Mucosa of rectum (tissue), 2 donors: ENCODE results near the gene DAND5.

Source experiments
- H3K27ac ChIP-seq, 2 donors: one replicate each; pipeline ENCODE4 v1.7.0; 2013; ENCODE audit warnings: inconsistent platforms in 2 of 2, low read depth in 2 of 2, low read length in 2 of 2
- H3K27me3 ChIP-seq, 2 donors: one replicate each; pipeline ENCODE4 v1.7.0; 2013; ENCODE audit warnings: low read length in 2 of 2; ENCODE audit not compliant: control insufficient read depth in 2 of 2, insufficient read depth in 2 of 2
- H3K36me3 ChIP-seq, 2 donors: one replicate each; pipeline ENCODE4 v1.7.0; 2013; ENCODE audit warnings: low read length in 2 of 2; ENCODE audit not compliant: control insufficient read depth in 2 of 2, insufficient read depth in 2 of 2
- H3K4me1 ChIP-seq, 2 donors: one replicate each; pipeline ENCODE4 v1.7.0; 2013; ENCODE audit warnings: low read length in 2 of 2, mild to moderate bottlenecking in 1 of 2; ENCODE audit not compliant: control insufficient read depth in 2 of 2, insufficient read depth in 2 of 2
- H3K4me3 ChIP-seq, 2 donors: one replicate each; pipeline ENCODE4 v1.7.0; 2013; ENCODE audit warnings: low read length in 2 of 2
- H3K9ac ChIP-seq, 2 donors: one replicate each; pipeline ENCODE4 v1.7.0; 2013; ENCODE audit warnings: low read length in 2 of 2, low read depth in 1 of 2, mild to moderate bottlenecking in 1 of 2
- H3K9me3 ChIP-seq, 2 donors: one replicate each; pipeline ENCODE4 v1.7.0; 2013; ENCODE audit warnings: low read length in 2 of 2; ENCODE audit not compliant: control insufficient read depth in 2 of 2
- donor health status: healthy.
- donor health status: Normal muscosa, but diverticular disease.

The DAND5 gene

DNA sequence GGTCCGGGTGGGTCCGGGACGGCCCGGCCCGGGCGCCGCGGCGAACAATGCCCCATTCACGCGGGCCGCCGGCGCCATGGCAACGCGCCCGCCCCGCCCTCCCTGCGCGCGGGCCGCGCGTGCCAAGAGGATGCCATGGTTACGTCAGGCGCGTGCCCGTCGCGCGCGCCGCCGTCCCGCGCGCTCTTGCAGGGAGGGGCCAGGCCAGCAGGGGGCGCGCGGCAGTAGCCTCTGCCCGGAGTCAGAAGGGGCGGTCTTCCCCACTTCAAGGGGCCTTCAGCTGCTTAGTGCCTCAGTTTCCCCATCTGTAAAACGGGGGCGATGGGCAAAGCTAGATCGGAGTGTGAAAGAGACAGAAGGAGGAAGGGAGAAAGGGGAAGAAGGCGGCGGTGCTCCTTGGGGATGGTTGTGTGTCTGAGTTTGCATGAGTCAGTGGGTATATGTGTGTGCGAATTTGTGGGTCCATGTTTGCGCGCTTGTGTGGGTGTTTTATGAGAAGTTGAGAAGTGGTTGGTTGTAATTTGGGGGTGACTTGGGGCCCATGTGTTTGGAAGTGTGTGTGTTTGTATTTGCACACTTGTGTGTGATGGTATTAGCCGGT is 14.3 kb downstream of the DAND5 start:
- peaks cover 21 to 28% of the 10 kb centered on the region in 2 donors for H3K4me1 ChIP-seq
- peak overlapping the region in 1 of 2 donors; percentile 88 for H3K27ac ChIP-seq
- no peak overlapping the region for H3K4me3 ChIP-seq
- peak overlapping the region in 1 of 2 donors; percentile 44 for H3K9ac ChIP-seq
- H3K36me3 ChIP-seq = no peaks in the 10 kb centered on the region
- H3K27me3 ChIP-seq = peaks cover 0 to 3% of the 10 kb centered on the region in 2 donors
- no peaks in the 10 kb centered on the region for H3K9me3 ChIP-seq

DNA sequence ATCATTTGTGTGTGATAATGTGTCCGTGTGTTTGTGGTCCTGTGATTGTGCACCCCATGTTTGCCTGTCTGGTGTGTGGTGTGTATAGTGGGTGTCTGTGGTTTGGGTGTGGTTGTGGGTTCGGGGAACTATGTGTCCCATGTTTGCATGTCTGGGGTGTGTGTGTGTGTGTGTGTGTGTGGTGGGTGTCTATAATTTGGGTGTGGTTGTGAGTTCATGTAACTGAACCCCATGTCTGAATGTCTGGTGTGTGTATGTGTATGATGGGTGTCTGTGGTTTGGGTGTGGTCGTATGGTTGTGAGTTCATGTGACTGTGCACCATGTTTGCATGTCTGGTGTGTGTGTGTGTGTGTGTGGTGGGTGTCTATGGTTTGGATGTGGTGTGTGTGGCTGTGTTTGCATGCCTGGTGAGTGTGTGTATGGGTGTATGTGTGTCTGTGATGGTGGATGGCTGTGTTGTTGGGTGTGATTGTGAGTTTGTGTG is 14.8 kb downstream of the DAND5 start:
- peak overlapping the region; percentile 80 to 88 for H3K27ac ChIP-seq
- H3K9me3 ChIP-seq = no peaks in the 10 kb centered on the region
- H3K9ac ChIP-seq = peak overlapping the region; percentile 19 to 44
- H3K4me1 ChIP-seq = peaks cover 21 to 28% of the 10 kb centered on the region in 2 donors
- no peak overlapping the region for H3K4me3 ChIP-seq
- no peaks in the 10 kb centered on the region for H3K36me3 ChIP-seq
- H3K27me3 ChIP-seq = peaks cover 0 to 3% of the 10 kb centered on the region in 2 donors

DNA sequence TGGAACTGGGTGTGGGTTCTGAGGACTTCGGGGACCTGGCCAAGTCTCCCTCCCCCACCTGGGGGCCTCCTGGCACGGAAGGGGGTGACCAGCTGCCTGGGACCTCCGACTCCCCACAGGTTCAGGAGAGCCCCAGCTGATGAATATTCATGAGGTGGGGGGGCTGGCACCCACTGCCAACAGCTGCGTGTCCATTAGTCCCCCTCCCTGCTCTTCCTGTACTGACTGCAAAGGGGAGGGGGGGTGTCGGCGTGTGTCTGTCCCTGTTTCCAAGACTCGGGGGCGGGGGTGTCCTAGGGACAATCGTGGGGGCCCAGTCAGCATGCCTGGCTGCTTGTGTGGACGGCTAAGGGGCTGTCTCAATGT is 15.3 kb downstream of the DAND5 start:
- Histone ChIP-seq H3K9me3 (no peaks in the 10 kb centered on the region), H3K27me3 (peaks cover 0 to 3% of the 10 kb centered on the region in 2 donors), H3K4me1 (peaks cover 21 to 28% of the 10 kb centered on the region in 2 donors), H3K27ac (peak overlapping the region; percentile 80 to 88), H3K9ac (peak overlapping the region; percentile 27 to 44), H3K4me3 (peak overlapping the region; percentile 1 to 9), H3K36me3 (no peaks in the 10 kb centered on the region)

DNA sequence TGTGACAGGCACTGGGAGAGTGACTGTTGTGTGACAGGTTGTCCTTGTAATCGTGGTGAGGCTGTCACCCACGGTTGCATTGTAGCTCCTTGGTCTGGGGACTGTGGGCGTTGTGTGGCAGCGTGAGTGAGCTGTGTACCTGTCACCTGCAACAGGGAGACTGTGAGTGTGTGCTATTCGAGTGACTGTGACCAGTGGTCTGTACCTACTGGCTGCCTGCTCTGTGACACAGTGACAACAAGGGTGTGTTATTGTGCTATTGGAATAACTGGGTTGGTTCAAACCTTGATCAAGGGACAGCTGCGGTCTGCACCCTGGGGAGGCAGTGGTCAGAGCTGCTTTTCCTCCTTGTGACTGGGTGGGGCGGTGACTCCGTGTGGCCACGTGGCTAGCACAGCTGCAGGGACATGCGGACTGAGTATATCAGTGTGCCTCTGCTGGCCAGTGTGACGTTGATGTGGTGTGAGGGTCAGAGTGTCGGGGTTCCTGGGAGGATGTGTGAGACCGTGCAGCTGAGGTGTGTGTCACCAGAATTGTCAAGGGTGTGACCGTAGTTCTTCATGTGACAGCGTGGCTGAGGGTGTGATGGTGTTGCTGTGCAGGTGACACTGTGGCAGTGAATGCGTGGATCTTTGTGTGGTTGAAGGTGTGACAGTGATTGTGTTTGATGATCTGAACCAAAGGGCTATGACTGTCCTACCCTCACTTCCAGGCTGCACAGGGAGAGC is 15.8 kb downstream of the DAND5 start:
- peak overlapping the region; percentile 1 to 15 for H3K4me3 ChIP-seq
- peaks cover 21 to 28% of the 10 kb centered on the region in 2 donors for H3K4me1 ChIP-seq
- H3K27ac ChIP-seq = peak overlapping the region; percentile 80 to 88
- H3K36me3 ChIP-seq = no peaks in the 10 kb centered on the region
- H3K27me3 ChIP-seq = peaks cover 0 to 3% of the 10 kb centered on the region in 2 donors
- H3K9me3 ChIP-seq = no peaks in the 10 kb centered on the region
- peak overlapping the region; percentile 27 to 44 for H3K9ac ChIP-seq

DNA sequence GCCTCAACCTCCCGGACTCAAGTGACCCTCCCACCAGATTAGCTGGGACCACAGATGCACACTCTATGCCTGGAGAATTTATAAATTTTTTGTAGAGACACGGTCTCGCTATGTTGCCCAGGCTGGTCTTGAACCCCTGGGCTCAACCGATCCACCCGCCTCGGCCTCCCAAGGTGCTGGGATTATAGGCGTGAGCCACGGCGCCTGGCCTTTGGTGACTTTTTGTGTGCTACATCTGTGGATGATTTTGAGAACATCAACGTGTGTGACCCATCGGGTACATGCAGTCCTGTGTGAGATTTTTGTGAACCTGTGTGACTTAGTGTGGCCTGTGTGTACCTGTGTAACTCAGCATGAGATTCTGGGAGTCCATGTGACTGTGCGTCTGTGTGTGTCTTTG is 17.4 kb downstream of the DAND5 start:
- Histone ChIP-seq H3K4me3 (no peak overlapping the region), H3K4me1 (peaks cover 21 to 31% of the 10 kb centered on the region in 2 donors), H3K27ac (no peak overlapping the region), H3K36me3 (no peaks in the 10 kb centered on the region), H3K9me3 (no peaks in the 10 kb centered on the region), H3K9ac (no peak overlapping the region), H3K27me3 (no peaks in the 10 kb centered on the region)

DNA sequence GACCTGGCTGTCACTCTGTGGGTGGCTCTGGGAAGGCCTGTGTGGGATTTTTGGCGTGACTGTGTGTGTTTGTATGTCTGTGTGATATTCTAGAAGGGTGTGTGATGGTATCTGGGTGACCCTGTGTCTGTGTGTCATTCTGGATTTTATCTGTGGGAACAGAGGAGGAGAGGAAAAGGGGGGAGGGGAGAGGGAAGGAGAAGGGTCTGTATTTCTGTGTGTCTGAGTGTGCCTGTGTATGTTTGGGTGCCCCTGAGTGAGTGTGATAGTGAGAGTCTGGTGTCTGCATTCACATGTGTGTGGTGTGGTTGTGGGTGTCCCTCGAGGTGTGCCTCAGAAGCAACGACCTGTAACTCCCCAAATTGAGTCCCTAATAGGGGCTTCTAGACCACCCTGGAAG is 17.8 kb downstream of the DAND5 start:
- no peaks in the 10 kb centered on the region for H3K9me3 ChIP-seq
- no peaks in the 10 kb centered on the region for H3K27me3 ChIP-seq
- H3K4me3 ChIP-seq = no peak overlapping the region
- H3K27ac ChIP-seq = no peak overlapping the region
- H3K9ac ChIP-seq = no peak overlapping the region
- no peaks in the 10 kb centered on the region for H3K36me3 ChIP-seq
- H3K4me1 ChIP-seq = peaks cover 21 to 31% of the 10 kb centered on the region in 2 donors

DNA sequence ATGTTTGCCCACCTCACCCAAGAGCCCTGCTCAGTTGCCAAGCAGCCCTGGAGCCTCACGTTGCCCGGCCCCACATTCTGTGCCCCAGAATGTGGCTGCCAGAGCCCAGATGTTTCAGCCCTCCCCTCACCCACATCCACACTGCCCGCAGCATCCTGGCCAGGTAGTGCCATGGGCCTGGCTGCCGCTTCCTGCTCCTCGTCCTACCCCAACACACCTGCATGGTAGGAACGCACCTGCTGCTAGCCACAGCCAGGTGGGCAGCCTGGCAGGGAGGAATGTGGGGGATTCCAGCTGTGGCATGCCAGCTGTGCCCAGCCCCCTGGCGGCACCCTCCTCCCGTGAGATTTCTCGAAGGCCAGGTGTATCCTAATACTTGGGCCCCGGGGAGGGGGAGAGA is 18.4 kb downstream of the DAND5 start:
- H3K4me1 ChIP-seq = peaks cover 21 to 31% of the 10 kb centered on the region in 2 donors
- H3K9me3 ChIP-seq = no peaks in the 10 kb centered on the region
- no peak overlapping the region for H3K27ac ChIP-seq
- no peak overlapping the region for H3K4me3 ChIP-seq
- no peaks in the 10 kb centered on the region for H3K36me3 ChIP-seq
- H3K27me3 ChIP-seq = no peaks in the 10 kb centered on the region
- no peak overlapping the region for H3K9ac ChIP-seq

DNA sequence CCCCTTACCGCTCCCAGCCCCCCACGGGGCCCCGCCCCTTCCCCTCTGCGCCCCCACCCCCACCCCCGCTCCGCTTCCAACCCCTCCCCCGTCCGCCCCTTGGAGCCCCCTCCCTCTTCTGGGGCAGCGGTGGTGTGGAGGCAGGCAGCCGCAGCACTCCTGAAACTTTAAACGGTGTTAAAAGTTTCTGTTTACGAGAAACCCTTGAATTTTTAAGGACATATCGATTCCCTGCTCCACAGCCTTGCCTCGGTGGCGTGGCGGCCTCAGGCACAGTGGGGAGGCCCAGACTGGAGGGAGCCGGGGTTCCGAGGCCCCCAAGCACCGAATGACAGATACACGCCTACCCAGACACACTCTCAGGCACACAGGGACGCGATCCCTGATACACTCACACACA is 21.1 kb downstream of the DAND5 start:
- Histone ChIP-seq H3K4me1 (peaks cover 9 to 14% of the 10 kb centered on the region in 2 donors), H3K27ac (no peak overlapping the region), H3K36me3 (no peaks in the 10 kb centered on the region), H3K9me3 (no peaks in the 10 kb centered on the region), H3K9ac (no peak overlapping the region), H3K27me3 (no peaks in the 10 kb centered on the region), H3K4me3 (no peak overlapping the region)

DNA sequence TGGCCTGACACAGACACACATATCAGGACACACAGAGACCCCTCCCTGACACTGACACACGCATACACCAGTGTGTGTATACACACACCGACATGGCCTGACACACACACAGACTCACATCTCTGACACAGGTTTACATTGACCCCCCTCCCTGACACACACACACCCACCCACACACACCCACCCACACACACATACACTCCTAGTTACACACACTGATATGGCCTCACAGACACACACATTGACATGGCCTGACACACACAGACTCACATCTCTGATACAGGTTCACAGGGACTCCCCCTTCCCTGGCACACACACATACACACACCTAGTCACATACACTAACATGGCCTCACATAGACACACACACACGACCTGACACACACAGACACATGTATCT is 21.5 kb downstream of the DAND5 start:
- Histone ChIP-seq H3K27me3 (no peaks in the 10 kb centered on the region), H3K9me3 (no peaks in the 10 kb centered on the region), H3K9ac (no peak overlapping the region), H3K4me1 (peaks cover 5 to 10% of the 10 kb centered on the region in 2 donors), H3K27ac (no peak overlapping the region), H3K36me3 (no peaks in the 10 kb centered on the region), H3K4me3 (no peak overlapping the region)

DNA sequence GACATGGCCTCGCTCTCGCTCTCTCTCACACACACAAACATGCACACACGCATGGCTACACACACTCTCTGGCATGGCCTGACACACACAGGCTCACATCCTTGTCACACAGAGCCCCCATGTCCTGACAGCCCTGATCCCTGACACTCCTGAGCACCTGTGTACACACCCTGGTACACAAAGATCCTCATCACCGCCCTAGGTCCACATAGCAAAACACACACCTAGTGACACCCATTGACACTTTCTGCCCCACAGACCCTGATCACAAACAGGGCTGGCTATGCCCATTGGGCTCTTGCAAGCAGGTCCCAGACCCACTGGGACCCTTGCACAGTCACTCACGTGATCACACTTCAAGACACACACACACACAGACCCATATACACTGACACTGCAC is 21.9 kb downstream of the DAND5 start:
- no peaks in the 10 kb centered on the region for H3K36me3 ChIP-seq
- H3K9ac ChIP-seq = no peak overlapping the region
- H3K27ac ChIP-seq = no peak overlapping the region
- H3K9me3 ChIP-seq = no peaks in the 10 kb centered on the region
- H3K4me1 ChIP-seq = peaks cover 5 to 8% of the 10 kb centered on the region in 2 donors
- no peaks in the 10 kb centered on the region for H3K27me3 ChIP-seq
- H3K4me3 ChIP-seq = no peak overlapping the region
